HCEC 1CT (cell line): ENCODE data around the gene TMC8.

Source experiments
- DNase-seq: peaks from one replicate; pipeline ENCODE4 v3.0.0-alpha.2; 2017

TMC8 gene

DNA sequence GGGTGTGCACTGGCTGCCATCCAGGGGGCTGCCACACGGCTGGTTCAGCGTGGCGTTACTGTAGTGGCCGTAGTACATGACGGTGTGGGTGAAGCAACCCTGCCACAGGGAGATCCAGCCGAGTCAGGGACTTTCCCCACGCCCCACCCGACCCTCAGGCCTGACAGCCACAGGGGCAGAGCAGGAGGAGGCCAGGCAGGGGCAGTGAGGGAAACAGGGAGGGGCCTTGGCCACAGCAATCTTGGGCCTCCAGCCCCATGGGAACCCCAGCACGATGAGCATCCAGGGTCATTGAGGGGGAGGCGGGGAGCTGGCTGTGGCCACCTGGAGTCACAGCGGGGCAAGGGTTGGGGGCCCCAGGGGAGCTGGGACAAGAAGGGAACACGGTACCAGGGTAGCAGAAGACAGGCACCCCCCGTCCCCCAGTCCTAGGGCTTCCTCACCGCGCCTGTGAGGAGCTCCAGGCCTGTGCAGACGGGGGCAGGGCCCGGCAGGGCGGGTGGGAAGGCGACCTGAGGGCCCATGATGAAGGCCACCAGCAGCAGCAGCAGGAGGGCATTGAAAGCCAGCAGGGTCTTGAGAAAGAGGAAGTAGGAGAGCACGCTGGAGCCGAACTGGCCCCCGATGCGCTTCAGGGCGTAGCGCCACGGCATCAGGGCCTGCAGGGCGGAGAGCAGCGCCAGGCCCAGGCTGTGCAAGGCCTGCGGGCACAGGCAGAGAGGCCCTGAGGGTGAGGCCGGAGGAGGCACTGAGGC is 6.3 kb upstream of the TMC8 start:
- no peak for DNase-seq

DNA sequence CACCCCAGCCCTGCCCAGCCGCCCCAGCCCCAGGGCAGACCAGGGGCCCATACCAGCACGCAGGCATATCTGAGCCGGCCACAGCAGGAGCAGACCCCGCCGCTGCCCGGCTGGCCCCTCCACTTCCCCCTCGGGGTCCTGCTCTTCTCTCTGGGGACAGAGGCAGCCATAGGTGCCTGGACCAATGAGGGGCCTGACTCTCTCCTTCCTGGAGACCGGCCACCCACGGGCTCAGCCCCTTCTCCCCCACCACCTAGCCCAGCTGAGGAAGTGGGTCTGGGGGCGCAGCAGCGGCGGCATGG is 5.8 kb upstream of the TMC8 start:
- DNase-seq = no peak

DNA sequence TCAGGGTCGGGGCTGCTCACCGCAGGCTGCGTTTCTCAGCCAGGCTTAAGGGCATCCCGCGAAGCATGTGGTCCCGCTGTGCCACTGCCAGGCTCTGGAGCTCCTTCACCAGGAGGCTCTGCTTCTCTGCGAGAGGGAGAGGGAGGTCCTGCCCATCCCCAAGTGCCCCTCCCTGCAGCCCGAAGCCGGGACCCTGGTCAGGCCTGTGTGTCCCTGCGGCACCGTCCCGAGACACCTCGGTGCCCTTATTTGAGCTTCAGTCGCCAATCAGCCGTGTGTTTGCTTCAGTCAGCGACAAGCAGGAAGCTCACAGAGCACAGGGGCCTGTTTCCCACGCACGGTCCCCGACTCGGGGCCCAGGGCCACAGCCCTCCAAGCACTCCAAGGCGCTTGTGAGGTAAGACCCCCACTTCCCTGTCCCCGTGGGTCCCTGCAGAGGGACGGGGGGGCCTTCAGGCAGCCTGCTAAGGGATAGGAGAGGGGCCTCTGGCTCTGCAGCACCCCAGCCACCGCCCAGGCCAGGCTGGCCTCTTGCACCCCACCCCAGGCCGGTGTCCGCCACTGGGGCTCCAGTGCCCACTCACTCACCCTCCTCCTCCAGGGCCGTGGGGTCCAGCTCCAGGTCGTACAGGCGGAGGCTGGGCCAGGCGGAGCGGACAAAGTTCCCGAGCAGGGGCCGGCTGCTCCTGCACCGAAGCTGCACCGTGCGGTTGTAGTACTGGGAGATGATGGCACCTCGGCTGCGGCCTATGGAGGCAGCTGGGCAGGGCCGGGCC is 5.2 kb upstream of the TMC8 start:
- DNase-seq = no peak

DNA sequence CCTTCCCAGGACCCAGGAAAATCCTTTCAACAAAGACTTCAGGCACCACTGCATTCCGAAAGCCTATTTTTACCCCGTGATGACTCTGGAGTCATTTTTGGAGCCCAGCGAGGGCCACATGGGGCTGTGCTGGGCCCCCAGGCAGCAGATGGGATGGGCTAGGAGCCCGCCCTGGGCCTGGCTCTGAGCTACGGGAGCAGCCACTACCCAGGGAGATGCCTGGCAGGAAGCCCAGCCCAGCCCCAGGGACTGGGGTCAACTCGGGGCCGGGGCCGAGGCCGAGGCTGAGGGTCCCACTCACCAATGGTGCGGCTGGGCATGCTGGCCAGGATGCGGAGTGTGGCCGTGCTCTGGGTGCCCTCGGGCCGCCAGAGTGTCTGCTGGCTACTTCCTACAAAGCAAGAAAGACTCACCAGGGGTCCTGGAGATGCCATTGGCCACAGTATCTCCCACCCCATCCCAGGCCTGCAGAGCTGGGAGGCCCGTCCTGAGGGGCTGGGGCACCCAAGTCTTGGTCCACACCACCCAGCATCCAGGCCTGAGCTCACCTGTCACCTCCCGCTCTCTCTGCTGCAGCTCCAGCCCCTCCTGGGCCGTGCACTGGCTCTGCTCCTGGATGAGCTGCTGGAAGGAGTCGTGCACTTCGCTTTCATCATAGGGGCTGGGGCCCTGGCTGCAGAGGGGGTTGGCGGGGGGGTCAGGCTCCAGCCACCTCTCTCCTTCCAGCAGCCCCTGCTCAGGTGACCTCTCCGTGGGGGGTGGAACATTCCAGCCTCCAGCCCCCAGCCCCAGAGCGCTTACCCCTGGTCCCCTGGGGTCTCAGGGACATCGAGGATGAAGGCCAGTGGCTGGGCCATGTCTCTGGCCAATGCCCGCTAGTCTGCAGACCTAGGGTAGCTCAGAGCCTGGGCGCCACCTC is 4.3 kb upstream of the TMC8 start:
- DNase-seq = no peak

DNA sequence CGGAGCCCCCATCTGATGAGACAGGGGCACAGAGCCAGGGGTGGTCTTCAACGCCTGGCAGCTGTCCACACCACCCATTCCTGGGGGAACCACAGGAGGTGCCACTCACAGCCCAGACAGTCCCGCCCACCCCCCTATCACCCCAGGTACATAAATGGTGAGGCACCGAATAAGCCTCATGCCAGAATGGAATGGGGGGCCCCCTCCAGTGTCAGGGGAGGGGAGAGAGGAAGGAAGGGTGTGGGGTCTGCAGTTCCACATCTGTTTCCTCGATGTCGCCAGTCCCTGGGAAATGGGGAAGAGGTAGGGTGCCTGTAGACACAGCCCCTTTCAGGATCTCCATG is 3.7 kb upstream of the TMC8 start:
- no peak for DNase-seq

DNA sequence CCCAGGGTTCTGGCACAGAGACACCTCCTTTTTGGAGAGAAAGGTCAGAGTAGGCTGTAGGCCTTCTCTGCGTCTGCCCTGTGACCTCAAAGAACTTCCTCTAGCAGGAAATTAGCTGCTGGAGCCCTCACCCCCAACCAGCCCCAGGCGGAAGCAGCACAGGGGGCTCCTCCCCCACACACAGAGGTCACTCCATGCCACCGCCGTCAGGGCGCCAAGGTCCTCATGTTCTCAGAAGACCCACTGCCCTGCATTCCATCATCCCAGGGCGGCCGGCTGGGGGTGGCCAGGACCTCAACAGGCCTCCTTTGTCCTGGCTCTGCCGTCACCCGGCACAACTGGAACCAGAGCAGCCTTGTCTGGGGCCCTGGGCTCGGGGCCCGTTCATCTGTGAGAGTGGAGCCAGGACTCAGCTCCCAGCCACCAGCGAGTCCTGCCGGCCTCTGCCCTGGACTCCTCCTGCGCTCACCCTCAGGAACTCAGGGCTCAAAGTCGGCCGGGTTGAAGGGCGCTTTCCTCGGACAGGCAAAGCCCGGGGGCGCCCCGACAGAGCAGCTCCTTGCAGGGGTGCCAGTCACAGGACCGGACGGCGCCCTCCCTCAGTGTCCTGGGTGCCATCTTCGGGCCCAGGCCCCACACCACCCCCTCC is 3.2 kb upstream of the TMC8 start:
- DNase-seq = no peak

DNA sequence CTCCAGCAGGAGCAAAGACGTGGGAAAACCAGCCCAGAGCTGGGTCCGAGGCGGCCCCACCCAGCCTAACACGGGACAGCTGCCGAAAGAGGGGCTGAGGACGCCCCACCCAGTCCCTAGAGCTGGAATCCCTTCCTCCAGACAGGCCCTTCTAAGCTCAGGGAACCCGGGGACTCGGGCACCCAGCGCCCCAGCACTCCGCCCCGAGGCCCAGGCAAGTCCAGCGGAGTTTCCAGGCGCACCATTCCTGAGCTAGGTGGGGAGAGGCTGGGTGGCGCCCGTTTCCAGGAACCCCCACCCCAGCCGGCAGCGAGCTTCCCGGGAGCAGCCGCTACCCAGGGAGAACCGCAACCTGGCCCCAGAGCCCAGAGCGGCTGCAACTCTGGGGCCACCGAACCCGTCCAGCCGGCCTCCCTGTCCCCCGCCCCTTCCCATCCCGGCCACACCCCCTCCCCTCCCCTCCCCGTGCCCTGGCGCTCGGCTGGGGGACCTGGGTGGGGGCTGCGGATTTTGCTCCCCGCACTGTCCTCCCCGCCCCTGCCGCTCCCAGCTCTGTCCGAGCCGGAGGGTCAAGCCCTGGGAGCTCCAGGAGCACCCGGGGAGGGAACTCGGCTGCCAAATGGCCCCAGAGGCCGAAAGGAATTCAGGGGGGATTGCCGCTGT is 2.6 kb upstream of the TMC8 start:
- no peak for DNase-seq

DNA sequence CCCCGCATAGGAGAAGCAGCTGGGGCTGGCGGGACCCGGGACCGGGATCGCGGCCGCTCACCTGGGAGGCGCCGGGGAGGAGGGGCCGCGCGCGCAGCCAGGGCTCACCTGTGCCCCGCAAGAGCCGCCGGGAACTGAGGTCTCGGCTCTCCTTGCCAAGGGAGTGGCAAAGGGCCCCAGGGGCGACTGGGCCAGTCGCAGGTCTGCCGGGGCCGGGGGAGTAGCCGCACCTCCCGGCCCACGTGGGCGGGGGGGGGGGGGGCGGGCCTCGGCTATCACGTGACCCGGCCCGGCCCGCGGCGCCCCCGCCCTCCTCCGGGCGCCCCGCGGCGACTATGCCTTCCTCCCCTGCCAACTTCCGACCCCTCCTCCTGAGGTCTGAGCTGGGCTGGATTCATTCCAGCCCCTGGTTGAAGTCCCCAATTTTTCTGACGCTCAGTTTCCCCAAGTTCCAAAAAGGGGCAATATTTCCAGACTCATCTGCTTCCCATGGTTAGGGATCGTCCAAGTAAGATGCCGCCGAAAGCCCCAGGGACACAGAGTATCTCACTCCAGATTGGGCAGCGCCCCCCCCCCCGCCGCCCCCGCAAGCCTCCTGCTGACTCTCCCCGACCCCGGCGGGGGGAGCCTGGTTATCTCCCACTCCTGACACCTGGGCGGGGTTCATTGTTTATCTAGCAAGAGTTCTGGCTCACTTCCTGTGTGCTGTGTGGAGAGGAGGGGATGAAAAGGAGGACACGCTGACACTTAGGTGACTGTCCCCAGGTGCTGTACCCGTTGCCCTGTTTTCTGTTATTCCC is 1.8 kb upstream of the TMC8 start, which contains the start of gene TMC6:
Gene TMC6 (minus strand): TSS at position 205 of the 800 bp plus-strand sequence. CDS start 1,923 bp downstream, outside the sequence.
- DNase-seq = no peak

DNA sequence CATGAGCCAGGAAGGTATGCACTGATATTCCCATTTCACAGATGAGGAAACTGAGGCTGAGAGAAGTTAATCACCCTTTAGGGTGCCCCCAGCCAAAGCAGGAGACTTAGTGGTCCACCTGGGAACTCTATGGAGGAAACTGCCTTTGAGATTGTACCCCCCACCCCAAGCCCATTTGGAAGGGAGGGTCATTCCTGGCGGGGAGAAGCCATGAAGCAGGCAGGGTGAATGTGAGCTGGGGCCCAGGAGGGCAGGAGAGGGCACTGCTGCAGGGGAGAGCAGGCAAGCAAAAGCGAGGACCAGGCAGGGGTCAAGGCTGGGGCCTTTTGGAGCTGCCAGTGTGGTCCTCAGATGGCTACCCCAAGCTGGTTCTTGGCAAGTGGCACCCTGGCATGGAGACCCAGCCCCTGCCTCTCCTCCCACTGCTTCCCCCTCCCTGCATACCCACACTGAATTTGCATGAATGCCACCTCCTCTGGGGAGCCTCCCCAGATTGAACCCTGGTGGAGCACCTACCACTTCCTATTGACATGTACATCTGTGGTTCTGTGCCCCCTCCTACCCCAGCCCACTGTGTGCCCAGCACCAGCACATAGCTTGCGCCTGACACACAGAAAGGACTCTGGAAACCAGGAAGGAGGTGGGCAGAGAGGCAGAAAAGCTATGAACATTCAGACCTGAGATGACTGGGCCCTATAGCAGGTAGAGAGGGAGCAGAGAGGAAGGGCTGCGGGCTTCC is 1.1 kb upstream of the TMC8 start:
- no peak for DNase-seq

DNA sequence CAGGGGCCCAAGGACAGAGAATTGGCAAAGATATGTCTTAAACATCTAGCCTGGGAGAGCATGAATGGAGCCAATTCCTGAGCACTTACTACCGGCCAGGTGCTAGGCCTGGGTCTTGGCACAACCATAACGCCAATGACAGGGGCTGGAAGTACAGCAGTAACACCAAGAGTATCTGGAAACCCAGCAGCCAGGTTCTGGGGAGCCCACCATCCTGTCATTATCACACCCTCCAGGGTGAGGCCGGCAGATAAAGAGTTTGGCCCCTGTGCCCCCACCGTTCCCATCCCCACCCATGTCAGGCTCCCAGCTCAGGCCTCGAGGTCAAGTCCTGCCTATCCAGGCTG is 508 bp upstream of the TMC8 start:
- DNase-seq = no peak

DNA sequence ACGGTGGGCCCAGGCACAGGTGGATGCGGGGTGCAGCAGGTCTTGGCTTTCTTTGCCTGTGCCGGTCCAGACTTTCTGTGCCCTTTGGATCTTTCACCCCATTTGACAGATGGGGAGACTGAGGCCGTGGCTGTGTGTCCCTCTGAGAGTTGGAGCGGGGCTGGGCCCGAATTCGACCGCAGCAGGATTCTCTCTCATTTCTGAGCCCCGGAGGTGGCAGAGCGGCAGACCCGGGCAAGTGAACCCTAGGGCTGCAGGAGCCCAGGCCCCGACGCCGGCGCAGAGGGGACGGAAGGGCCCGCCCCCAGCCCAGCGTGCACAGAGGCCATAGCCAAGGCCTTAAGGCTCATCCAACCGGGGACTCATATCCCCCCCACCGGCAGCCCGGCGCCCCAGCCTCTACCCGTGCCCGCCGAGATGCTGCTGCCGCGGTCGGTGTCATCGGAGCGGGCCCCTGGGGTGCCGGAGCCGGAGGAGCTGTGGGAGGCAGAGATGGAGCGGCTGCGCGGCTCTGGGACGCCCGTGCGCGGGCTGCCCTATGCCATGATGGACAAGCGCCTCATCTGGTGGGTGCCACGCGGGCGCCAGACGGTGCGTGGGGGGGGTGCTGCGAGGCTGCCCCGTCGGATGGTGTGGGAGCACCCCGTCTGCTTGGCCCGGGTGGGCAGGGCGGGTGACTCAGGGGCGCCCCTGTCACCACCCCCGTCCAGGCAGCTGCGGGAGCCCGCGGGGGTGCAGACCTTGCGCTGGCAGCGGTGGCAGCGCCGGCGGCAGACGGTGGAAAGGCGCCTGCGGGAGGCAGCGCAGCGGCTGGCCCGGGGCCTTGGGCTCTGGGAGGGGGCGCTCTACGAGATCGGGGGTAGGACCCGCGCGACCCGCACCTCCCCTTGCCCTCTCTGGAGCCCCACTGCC is 857 bp downstream of the TMC8 start:
- no peak for DNase-seq

DNA sequence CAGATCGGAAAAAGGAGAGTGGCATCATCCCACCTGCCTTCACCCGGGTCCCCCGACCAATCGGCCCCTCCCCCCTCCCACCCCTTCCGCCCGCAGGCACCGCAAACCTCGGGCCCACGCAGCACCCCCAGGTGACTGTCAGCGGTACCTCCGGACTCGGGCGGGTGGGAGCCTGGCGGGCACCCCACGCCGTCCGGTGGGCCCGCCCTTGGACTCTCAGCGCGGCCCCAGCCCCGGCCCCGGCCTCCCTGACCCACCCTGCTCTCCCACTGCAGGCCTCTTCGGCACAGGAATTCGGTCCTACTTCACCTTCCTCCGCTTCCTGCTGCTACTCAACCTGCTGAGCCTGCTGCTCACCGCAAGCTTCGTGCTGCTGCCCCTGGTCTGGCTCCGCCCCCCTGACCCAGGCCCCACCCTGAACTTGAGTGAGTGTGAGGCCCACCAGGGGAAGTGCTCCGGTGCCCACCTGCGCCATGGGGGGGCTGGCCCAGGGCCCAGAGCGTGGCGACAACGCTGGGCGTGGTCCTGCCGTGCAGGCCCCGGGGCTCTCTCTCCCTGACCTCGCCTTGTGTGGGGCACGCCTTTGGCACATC is 1.6 kb downstream of the TMC8 start:
- DNase-seq = no peak

DNA sequence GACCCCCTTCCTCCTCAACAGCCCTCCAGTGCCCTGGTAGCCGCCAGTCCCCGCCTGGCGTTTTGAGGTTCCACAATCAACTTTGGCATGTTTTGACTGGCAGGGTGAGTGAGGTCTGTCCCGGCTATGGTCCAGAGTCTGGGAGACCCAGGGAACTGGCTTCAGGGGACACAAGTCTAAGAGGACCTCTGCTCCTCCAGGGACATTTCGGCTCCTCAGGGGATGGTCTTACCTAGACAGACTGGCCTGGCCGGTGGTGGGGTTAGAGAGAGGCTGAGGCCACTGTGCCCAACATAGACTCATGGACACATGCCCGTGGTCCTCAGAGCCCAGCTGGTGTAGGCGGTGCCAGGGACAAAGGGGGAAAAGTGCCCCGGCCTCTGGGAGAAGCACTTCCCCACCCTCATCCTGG is 2.2 kb downstream of the TMC8 start:
- no peak for DNase-seq

DNA sequence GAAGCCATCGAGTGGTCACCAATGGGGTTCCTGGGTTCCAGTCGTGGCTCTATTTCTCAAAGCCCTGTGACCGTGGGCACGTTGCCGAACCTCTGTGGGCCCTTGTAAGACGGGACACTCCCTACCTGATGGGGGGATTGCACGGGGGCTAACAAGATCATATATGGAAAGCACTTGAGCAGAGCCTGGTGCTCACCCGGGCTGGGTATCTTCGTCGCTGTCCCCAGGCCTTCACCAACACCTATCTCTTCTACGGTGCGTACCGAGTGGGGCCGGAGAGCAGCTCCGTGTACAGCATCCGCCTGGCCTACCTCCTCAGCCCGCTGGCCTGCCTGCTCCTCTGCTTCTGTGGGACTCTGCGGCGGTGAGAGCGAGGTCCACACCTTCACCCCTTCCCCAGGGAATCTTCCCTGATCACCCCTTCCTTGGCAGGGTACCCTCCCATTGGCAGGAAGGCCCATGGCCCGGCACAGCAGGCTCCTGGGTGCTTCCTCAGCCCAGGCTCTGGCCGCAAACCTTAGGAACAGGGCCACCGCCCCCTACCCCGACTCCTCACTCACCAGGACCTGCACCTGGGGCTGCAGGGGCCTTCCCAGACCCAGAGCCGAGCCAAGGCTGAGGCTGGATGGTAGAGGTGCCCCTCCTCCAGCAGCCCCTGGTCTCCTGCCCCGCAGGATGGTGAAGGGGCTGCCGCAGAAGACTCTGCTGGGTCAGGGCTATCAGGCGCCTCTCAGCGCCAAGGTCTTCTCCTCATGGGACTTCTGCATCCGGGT is 2.8 kb downstream of the TMC8 start:
- no peak for DNase-seq

DNA sequence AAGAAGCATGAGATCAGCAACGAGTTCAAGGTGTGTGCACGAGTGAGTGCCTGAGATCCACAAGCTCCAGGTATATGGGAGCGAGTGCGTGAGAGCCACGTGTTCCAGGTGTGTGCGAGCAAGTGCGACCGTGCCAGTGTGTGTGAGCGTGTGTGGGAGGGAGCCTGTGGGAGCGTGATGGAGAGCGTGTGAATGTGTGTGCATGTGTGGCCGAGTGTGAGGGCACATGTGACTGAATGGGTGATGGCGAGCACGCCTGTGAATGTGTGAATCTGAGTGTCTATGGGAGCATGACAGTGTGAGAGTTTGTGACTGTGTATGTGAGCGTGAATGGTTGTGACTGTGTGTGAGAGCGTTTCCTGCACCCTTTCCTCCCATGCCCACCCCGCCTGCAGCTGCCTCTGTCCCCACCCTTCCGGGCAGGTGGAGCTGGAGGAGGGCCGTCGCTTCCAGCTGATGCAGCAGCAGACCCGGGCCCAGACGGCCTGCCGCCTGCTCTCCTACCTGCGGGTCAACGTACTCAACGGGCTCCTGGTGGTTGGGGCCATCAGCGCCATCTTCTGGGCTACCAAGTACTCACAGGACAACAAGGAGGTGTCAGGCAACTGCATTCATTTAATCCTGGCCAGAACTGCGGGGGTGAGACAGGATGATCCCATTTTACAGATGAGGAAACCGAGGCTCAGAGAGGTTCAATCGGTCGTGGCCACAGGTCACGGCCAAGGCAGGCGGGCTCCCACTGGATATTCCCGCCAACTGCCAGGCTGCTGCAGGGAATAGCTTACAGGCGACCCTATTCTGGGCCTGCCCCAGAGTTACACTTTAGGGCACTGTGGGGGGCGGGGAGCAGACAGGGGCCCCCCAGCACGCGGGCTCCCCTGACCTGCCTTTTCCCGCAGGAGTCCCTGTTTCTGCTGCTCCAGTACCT is 3.7 kb downstream of the TMC8 start:
- DNase-seq = no peak

DNA sequence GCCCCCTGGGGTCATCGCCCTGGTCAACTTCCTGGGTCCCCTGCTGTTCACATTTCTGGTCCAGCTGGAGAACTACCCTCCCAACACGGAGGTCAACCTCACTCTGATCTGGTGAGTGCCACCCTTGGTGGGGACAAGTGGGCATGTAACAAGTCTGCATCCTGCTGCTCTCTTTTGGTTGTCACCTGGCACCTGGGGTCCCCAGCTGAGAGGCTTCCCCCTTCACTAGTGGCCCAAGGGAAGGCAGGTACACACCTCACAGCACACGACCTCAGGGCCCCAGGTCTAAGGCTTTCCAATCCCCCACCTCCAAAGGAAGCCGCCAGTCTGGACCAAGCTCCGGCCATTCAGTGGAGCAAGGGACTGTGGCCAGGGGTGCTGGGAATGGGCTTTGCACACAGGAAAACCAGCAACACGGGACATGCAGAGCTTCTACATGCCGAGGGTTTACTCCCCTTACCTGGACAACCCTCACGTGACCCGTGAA is 4.4 kb downstream of the TMC8 start:
- DNase-seq = no peak

DNA sequence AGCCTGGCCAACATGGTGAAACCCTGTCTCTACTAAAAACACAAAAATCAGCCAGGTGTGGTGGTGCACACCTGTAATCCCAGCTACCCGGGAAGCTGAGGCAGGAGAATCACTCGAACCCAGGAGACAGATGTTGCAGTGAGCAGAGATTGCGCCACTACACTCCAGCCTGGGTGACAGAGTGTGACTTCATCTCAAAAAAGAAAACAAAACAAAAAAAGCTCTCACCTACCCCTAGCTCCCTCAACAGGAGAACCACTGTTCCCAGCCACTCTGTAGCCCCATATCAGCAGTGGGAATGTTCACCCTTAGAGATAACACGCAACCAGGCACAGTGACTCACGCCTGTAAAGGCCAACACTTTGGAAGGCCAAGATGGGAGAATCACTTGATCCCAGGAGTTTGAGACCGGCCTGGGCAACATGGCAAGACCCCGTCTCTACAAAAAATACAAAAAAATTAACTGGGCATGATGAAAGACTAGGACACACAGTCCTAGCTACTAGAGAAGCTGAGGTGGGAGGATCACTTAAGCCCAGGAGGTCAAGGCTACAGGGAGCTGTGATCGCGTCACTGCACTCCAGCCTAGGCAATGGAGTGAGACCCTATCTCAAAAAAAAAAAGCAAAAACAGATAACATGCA is 5.4 kb downstream of the TMC8 start:
- no peak for DNase-seq
